SU-DHL-6 (cell line): ENCODE results near the gene AOX1.
"Not testable (repeated sequence)": the region's sequence is repeated elsewhere in the genome, so short reads cannot be mapped to it uniquely, and the experiment has no call there.

Experiments
- EZH2phosphoT487 ChIP-seq: fragments of 200-600 bp; sonication (generic), shearing (Covaris generic); conservative IDR thresholded peaks from 2 replicates; pipeline ENCODE4 v1.6.1; 2018; ENCODE audit warnings: mild to moderate bottlenecking, antibody characterized with exemption, low read length, moderate library complexity, mixed read lengths
- TF ChIP-seq, protein P1 (sequence below): fragments of 200-600 bp; sonication (generic); IDR thresholded peaks from one replicate; pipeline ENCODE4 v1.5.1; 2017; ENCODE audit warnings: antibody characterized with exemption, mild to moderate bottlenecking, low read length, moderate library complexity; ENCODE audit not compliant: insufficient read depth, poor library complexity, severe bottlenecking

DNA sequence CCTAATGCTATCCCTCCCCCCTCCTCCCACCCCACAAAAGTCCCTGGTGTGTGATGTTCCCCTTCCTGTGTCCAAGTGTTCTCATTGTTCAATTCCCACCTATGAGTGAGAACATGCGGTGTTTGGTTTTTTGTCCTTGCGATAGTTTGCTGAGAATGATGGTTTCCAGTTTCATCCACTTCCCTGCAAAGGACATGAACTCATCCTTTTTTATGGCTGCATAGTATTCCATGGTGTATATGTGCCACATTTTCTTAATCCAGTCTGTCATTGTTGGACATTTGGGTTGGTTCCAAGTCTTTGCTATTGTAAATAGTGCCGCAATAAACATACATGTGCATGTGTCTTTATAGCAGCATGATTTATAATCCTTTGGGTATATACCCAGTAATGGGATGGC, 129.2 kb downstream of the AOX1 start:
- TF ChIP-seq, protein P1, sequence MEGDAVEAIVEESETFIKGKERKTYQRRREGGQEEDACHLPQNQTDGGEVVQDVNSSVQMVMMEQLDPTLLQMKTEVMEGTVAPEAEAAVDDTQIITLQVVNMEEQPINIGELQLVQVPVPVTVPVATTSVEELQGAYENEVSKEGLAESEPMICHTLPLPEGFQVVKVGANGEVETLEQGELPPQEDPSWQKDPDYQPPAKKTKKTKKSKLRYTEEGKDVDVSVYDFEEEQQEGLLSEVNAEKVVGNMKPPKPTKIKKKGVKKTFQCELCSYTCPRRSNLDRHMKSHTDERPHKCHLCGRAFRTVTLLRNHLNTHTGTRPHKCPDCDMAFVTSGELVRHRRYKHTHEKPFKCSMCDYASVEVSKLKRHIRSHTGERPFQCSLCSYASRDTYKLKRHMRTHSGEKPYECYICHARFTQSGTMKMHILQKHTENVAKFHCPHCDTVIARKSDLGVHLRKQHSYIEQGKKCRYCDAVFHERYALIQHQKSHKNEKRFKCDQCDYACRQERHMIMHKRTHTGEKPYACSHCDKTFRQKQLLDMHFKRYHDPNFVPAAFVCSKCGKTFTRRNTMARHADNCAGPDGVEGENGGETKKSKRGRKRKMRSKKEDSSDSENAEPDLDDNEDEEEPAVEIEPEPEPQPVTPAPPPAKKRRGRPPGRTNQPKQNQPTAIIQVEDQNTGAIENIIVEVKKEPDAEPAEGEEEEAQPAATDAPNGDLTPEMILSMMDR: not testable (repeated sequence)
- not testable (repeated sequence) for TF ChIP-seq EZH2phosphoT487
